Suprapubic skin (tissue), 3 donors: ENCODE measurements around the gene BACH1.

Experiments used
- EP300 ChIP-seq: sonication (generic); formaldehyde crosslinking; IDR thresholded peaks from one replicate; pipeline ENCODE4 v1.6.1; 2017; ENCODE audit warnings: antibody characterized with exemption
- TF ChIP-seq, protein P1 (sequence below), 2 donors: fragments of 200-600 bp in 1 of 2; fragments of 450-650 bp in 1 of 2; sonication (generic) in 1 of 2; IDR thresholded peaks; one replicate each; pipeline ENCODE4 v1.5.1; 2016 to 2019; ENCODE audit warnings: antibody characterized with exemption in 2 of 2, mild to moderate bottlenecking in 1 of 2, moderate library complexity in 1 of 2

DNA sequence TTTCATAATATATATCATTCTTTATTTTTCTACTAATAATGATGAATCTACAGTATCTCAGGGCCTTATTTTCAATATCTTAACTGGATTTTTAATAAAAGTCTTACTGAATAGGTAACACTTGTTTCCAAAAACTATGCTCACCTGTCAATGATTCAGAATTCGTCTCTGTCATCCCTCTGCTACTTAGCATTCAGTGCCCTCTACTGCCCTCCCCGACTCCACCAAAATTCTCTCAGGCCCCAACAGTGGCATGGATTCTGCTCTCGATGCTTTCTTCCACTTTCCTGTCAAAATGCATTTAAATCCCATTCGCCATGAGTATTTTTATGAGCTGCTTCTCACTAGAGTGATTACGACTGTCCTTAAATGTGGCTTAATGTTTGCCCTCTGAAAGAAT is 10.5 kb upstream of the BACH1 start:
- TF ChIP-seq, protein P1, sequence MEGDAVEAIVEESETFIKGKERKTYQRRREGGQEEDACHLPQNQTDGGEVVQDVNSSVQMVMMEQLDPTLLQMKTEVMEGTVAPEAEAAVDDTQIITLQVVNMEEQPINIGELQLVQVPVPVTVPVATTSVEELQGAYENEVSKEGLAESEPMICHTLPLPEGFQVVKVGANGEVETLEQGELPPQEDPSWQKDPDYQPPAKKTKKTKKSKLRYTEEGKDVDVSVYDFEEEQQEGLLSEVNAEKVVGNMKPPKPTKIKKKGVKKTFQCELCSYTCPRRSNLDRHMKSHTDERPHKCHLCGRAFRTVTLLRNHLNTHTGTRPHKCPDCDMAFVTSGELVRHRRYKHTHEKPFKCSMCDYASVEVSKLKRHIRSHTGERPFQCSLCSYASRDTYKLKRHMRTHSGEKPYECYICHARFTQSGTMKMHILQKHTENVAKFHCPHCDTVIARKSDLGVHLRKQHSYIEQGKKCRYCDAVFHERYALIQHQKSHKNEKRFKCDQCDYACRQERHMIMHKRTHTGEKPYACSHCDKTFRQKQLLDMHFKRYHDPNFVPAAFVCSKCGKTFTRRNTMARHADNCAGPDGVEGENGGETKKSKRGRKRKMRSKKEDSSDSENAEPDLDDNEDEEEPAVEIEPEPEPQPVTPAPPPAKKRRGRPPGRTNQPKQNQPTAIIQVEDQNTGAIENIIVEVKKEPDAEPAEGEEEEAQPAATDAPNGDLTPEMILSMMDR (IDR thresholded peaks at IDR 0.05), result no peak
- TF ChIP-seq EP300, result no peak
